H1 (cell line): ENCODE measurements around the gene PPIL3. TPM values are rescaled to one million over a fixed set of nuclear protein-coding genes. Genes with fewer than 3 reads are reported as not detected.

Experiments
- CTCF ChIA-PET: fragments of 300-600 bp; sonication (Branson Sonifier 250); formaldehyde crosslinking; loops from one replicate; lab custom pipeline; 2021; ENCODE audit not compliant: partially characterized antibody; lab: Charles Lee
- POLR2A ChIA-PET: fragments of 300-600 bp; sonication (Branson Sonifier 250); formaldehyde crosslinking; loops from one replicate; lab custom pipeline; 2021; ENCODE audit warnings: inconsistent platforms; ENCODE audit not compliant: partially characterized antibody; lab: Charles Lee
- DNase-seq, 2 experiments: peaks; one replicate each; pipeline versions ENCODE4 v3.0.0 to v3.0.0-alpha.2; 2010 to 2022; ENCODE audit warnings: low spot score in 2 of 2, low read depth in 1 of 2, mixed read lengths in 1 of 2
- FAIRE-seq: peaks from 2 replicates; lab custom pipeline; 2011; peaks lifted over from hg19 to GRCh38; lab: Jason Lieb, UNC
- H2AFZ ChIP-seq: 2 replicates; pipeline ENCODE4 v1.8.1; 2012; ENCODE audit warnings: low read length, inconsistent platforms
- H2AK5ac ChIP-seq: 2 replicates; pipeline ENCODE4 v1.6.1; 2013; ENCODE audit warnings: low read depth, low read length
- H2BK120ac ChIP-seq: replicated peaks from 2 replicates; pipeline ENCODE3; 2013; ENCODE audit warnings: low read depth, low read length, inconsistent platforms
- H2BK12ac ChIP-seq: 2 replicates; pipeline ENCODE4 v1.6.1; 2013; ENCODE audit warnings: low read depth, low read length
- H2BK15ac ChIP-seq: 2 replicates; pipeline ENCODE4 v1.6.1; 2013; ENCODE audit warnings: low read length
- H2BK20ac ChIP-seq: 2 replicates; pipeline ENCODE4 v1.6.1; 2013; ENCODE audit warnings: low read length
- H2BK5ac ChIP-seq: 2 replicates; pipeline ENCODE4 v1.6.1; 2013; ENCODE audit warnings: low read depth, low read length
- H3K14ac ChIP-seq: 2 replicates; pipeline ENCODE4 v1.6.1; 2013; ENCODE audit warnings: inconsistent platforms; ENCODE audit not compliant: insufficient read length
- H3K18ac ChIP-seq: 2 replicates; pipeline ENCODE4 v1.6.1; 2013; ENCODE audit warnings: low read length; ENCODE audit errors: extremely low read depth
- H3K23ac ChIP-seq: 2 replicates; pipeline ENCODE4 v1.6.1; 2013; ENCODE audit warnings: inconsistent platforms; ENCODE audit not compliant: insufficient read length
- H3K23me2 ChIP-seq: 2 replicates; pipeline ENCODE4 v1.6.1; 2013; ENCODE audit warnings: low read depth, low read length
- H3K27ac ChIP-seq: 2 replicates; pipeline ENCODE4 v1.6.1; 2011; ENCODE audit warnings: low read depth, low read length, inconsistent platforms
- H3K27me3 ChIP-seq, 4 experiments: replicated peaks in 1 of 4; 1 replicate in 1 of 4; 2 replicates in 3 of 4; pipeline versions ENCODE4 v1.6.1 to v1.8.1; 2011 to 2013; ENCODE audit warnings: low read length in 3 of 4, mild to moderate bottlenecking in 3 of 4, inconsistent platforms in 2 of 4, mixed read lengths in 2 of 4, moderate library complexity in 1 of 4; ENCODE audit not compliant: control insufficient read depth in 3 of 4, insufficient read depth in 3 of 4; ENCODE audit errors: extremely low read depth in 1 of 4
- H3K36me3 ChIP-seq, 4 experiments: 2 replicates each; pipeline versions ENCODE4 v1.6.1 to v1.8.1; 2011 to 2013; ENCODE audit warnings: mild to moderate bottlenecking in 4 of 4, low read length in 3 of 4, moderate library complexity in 2 of 4, control low read depth in 1 of 4, inconsistent platforms in 1 of 4; ENCODE audit not compliant: insufficient read depth in 4 of 4, control insufficient read depth in 2 of 4
- H3K4ac ChIP-seq: replicated peaks from 2 replicates; pipeline ENCODE3; 2013; ENCODE audit warnings: low read length, low read depth, mixed read lengths, inconsistent platforms; ENCODE audit not compliant: insufficient read length
- H3K4me1 ChIP-seq, 4 experiments: replicated peaks in 1 of 4; 1 replicate in 1 of 4; 2 replicates in 3 of 4; pipeline versions ENCODE4 v1.6.1 to v1.8.1; 2011 to 2013; ENCODE audit warnings: low read length in 3 of 4, inconsistent platforms in 2 of 4, mixed read lengths in 1 of 4; ENCODE audit not compliant: insufficient read depth in 4 of 4, control insufficient read depth in 3 of 4
- H3K4me2 ChIP-seq, 2 experiments: 2 replicates each; pipeline versions ENCODE4 v1.6.1 to v1.8.1; 2011 to 2013; ENCODE audit warnings: low read depth in 2 of 2, low read length in 2 of 2, control low read depth in 1 of 2, inconsistent platforms in 1 of 2, mild to moderate bottlenecking in 1 of 2; ENCODE audit not compliant: insufficient read depth in 1 of 2
- H3K4me3 ChIP-seq, 4 experiments: fragments of 200-600, 300-600 bp in 1 of 4; sonication (generic), shearing (Covaris generic), sonication (Bioruptor Twin) in 1 of 4; 2 replicates each; pipeline versions ENCODE4 v1.5.1 to v1.8.1; 2011 to 2016; ENCODE audit warnings: low read length in 4 of 4, low read depth in 3 of 4, control low read depth in 2 of 4, inconsistent platforms in 2 of 4, mild to moderate bottlenecking in 2 of 4, mixed read lengths in 1 of 4, moderate library complexity in 1 of 4; ENCODE audit not compliant: insufficient read depth in 2 of 4; ENCODE audit errors: extremely low read depth in 1 of 4
- H3K56ac ChIP-seq: replicated peaks from 2 replicates; pipeline ENCODE3; 2013; ENCODE audit warnings: low read depth, mild to moderate bottlenecking, mixed read lengths, low read length, inconsistent platforms; ENCODE audit not compliant: insufficient read length
- H3K79me1 ChIP-seq: 2 replicates; pipeline ENCODE4 v1.6.1; 2013; ENCODE audit warnings: low read depth, low read length, control low read depth
- H3K79me2 ChIP-seq, 2 experiments: 2 replicates each; pipeline versions ENCODE4 v1.6.1 to v1.8.1; 2012 to 2013; ENCODE audit warnings: low read length in 2 of 2, mild to moderate bottlenecking in 2 of 2, inconsistent platforms in 1 of 2; ENCODE audit not compliant: insufficient read depth in 2 of 2, control insufficient read depth in 1 of 2
- H3K9ac ChIP-seq, 4 experiments: replicated peaks in 1 of 4; 1 replicate in 1 of 4; 2 replicates in 3 of 4; pipeline versions ENCODE4 v1.6.1 to v1.8.1; 2011 to 2013; ENCODE audit warnings: low read depth in 3 of 4, low read length in 3 of 4, control low read depth in 2 of 4, mild to moderate bottlenecking in 2 of 4, moderate library complexity in 2 of 4, inconsistent platforms in 1 of 4; ENCODE audit errors: extremely low read depth in 1 of 4
- H3K9me3 ChIP-seq, 2 experiments: 2 replicates each; pipeline versions ENCODE4 v1.6.1 to v1.8.1; 2012 to 2013; ENCODE audit warnings: mild to moderate bottlenecking in 2 of 2, moderate library complexity in 2 of 2, control low read depth in 1 of 2, inconsistent platforms in 1 of 2, low read depth in 1 of 2, low read length in 1 of 2, mixed read lengths in 1 of 2; ENCODE audit not compliant: insufficient read depth in 2 of 2
- H4K20me1 ChIP-seq, 2 experiments: replicated peaks in 1 of 2; 2 replicates each; pipeline versions ENCODE3 to v1.8.1; 2011 to 2013; ENCODE audit warnings: inconsistent platforms in 2 of 2, low read length in 2 of 2, mild to moderate bottlenecking in 1 of 2; ENCODE audit not compliant: insufficient read depth in 2 of 2, control insufficient read depth in 1 of 2
- H4K5ac ChIP-seq: 2 replicates; pipeline ENCODE4 v1.6.1; 2013; ENCODE audit warnings: low read length, low read depth, mixed read lengths, inconsistent platforms; ENCODE audit not compliant: insufficient read length
- H4K8ac ChIP-seq: 2 replicates; pipeline ENCODE4 v1.8.0; 2013; ENCODE audit warnings: mild to moderate bottlenecking, moderate library complexity, low read length, inconsistent platforms; ENCODE audit not compliant: insufficient read depth; ENCODE audit errors: extremely low read depth
- H4K91ac ChIP-seq: replicated peaks from 2 replicates; pipeline ENCODE3; 2013; ENCODE audit warnings: low read length, mixed read lengths, inconsistent platforms; ENCODE audit not compliant: insufficient read length
- ASH2L ChIP-seq: fragments of 200-600, 300-600 bp; sonication (generic); IDR thresholded peaks from one replicate; pipeline ENCODE4 v1.7.1; 2017; ENCODE audit warnings: low read length
- ATF3 ChIP-seq: IDR thresholded peaks from 2 replicates; pipeline ENCODE4 v1.6.1; 2011; ENCODE audit warnings: low read depth, mild to moderate bottlenecking, low read length; ENCODE audit not compliant: insufficient read depth
- BRCA1 ChIP-seq: IDR thresholded peaks from 2 replicates; pipeline ENCODE4 v1.6.1; 2012; ENCODE audit warnings: low read depth, low read length, improper control_type of control experiment
- GTF2F1 ChIP-seq: IDR thresholded peaks from 2 replicates; pipeline ENCODE4 v1.6.1; 2012; ENCODE audit warnings: low read depth, low read length, improper control_type of control experiment, borderline replicate concordance
- KDM4A ChIP-seq: IDR thresholded peaks from one replicate; pipeline ENCODE4 v1.7.1; 2012; ENCODE audit warnings: low read depth, mild to moderate bottlenecking, moderate library complexity, low read length, inconsistent platforms; ENCODE audit not compliant: severe bottlenecking
- MAFK ChIP-seq: IDR thresholded peaks from 2 replicates; pipeline ENCODE4 v1.6.1; 2012; ENCODE audit warnings: low read depth, mild to moderate bottlenecking, improper control_type of control experiment, low read length
- RXRA ChIP-seq: IDR thresholded peaks from 2 replicates; pipeline ENCODE4 v1.6.1; 2011; ENCODE audit warnings: low read depth, mild to moderate bottlenecking, low read length, moderate library complexity; ENCODE audit not compliant: insufficient read depth
- SIX5 ChIP-seq: IDR thresholded peaks from 2 replicates; pipeline ENCODE4 v1.6.1; 2011; ENCODE audit warnings: mild to moderate bottlenecking, low read depth, low read length
- SUZ12 ChIP-seq: fragments of 200-600 bp; sonication (generic); IDR thresholded peaks from 2 replicates; pipeline ENCODE4 v1.6.1; 2012; ENCODE audit warnings: mild to moderate bottlenecking, inconsistent platforms, low read length, moderate library complexity, mixed read lengths
- polyA plus RNA-seq, 7 experiments: library from polyadenylated mRNA; depleted of rRNA in 3 of 7; stranded (reverse) in 5 of 7; unstranded in 2 of 7; fragments of >200 nt in 5 of 7; fragments of 200-250 nt in 2 of 7; gene quantifications; 1 replicate in 5 of 7; 2 replicates in 1 of 7; 4 replicates in 1 of 7; pipeline versions ENCODE4 v1.2.1 to v1.2.3, GENCODE V29; 2011 to 2013; ENCODE audit warnings: missing spikeins in 2 of 7, mixed read lengths in 2 of 7
- total RNA-seq: library from RNA; stranded (reverse); fragmentation: NEBNext Ultra II Directional; extraction: Animal tissue kit (Norgen Biotek cat#: 25700); gene quantifications from 2 replicates; pipeline ENCODE4 v1.2.1, GENCODE V29; 2021

The PPIL3 gene
- total and polyA plus RNA-seq, 2 of the 8 experiments (the other 6 are each of a cell fraction or from before 2014, with no cell fraction given), result 30.4 to 48.7 TPM

- Histone ChIP-seq H3K9me3 (no peaks in the 10 kb centered on the region), H4K8ac (no peak overlapping the region), H3K4ac (no peak overlapping the region), H4K5ac (no peak overlapping the region), H2BK5ac (no peak overlapping the region), H2AK5ac (no peak overlapping the region), H2BK15ac (no peak overlapping the region), H3K14ac (no peak overlapping the region), H3K56ac (no peak overlapping the region), H4K91ac (no peak overlapping the region), H3K27me3 (no peaks in the 10 kb centered on the region), H2AFZ (no peak overlapping the region), H2BK120ac (no peak overlapping the region), H3K23ac (no peak overlapping the region), H2BK20ac (no peak overlapping the region), H3K4me1 (no peaks in the 10 kb centered on the region), H3K79me2 (no peaks in the 10 kb centered on the region), H3K36me3 (peaks cover 0 to 14% (median 2%) of the 10 kb centered on the region in 4 experiments; a peak in 5 of 8 replicates), H3K4me3 (no peak overlapping the region), H3K23me2 (no peaks in the 10 kb centered on the region), H3K4me2 (no peak overlapping the region), H3K18ac (no peak overlapping the region), H2BK12ac (no peak overlapping the region), H3K79me1 (no peaks in the 10 kb centered on the region), H3K9ac (no peak overlapping the region), H4K20me1 (no peaks in the 10 kb centered on the region), H3K27ac (no peak overlapping the region)
- FAIRE-seq, result no peak
- peak in 1 of 2 experiments; percentile 20 for DNase-seq
- TF ChIP-seq ATF3, result no peak
- TF ChIP-seq GTF2F1, result no peak
- no peak for TF ChIP-seq ASH2L
- TF ChIP-seq MAFK, result no peak
- no peak for TF ChIP-seq SUZ12
- TF ChIP-seq SIX5, result no peak
- TF ChIP-seq RXRA, result no peak
- TF ChIP-seq BRCA1, result no peak
- TF ChIP-seq KDM4A, result no peak
- ChIA-PET POLR2A (interaction anchor here (1.1 to 1.4 kb wide), 2 partner anchors 11 to 17 kb away, joined by 3 to 4 read pairs; partner anchors contain the start of gene CLK1), CTCF (interaction anchor here (1.2 kb wide), 1 partner anchor 9 kb away, joined by 3 read pairs; no protein-coding TSS in a partner anchor)
Measured at GRCh38 chr2:200847269-200847668, 41.6 kb downstream of the PPIL3 start.
